Fibroblast of lung (primary cell): Measurements from ENCODE around the gene EMC8.

Experiments used
- CTCF ChIP-seq, 2 donors: IDR thresholded peaks in 1 of 2; conservative IDR thresholded peaks in 1 of 2; 1 replicate in 1 of 2; 2 replicates in 1 of 2; pipeline ENCODE4 v1.5.1; 2011 to 2012; ENCODE audit warnings: low read length in 2 of 2, control low read depth in 1 of 2, inconsistent platforms in 1 of 2, low read depth in 1 of 2, mild to moderate bottlenecking in 1 of 2
- EZH2 ChIP-seq: IDR thresholded peaks from 2 replicates; pipeline ENCODE4 v1.5.1; 2012; ENCODE audit warnings: low read length, control low read depth, mild to moderate bottlenecking; ENCODE audit errors: missing control alignments

GRCh38 chr16:85793662-85794298 is 5.6 kb downstream of the EMC8 start:
- TF ChIP-seq CTCF (conservative IDR thresholded peaks at IDR 0.05 in 1 of 2, IDR thresholded peaks at IDR 0.05 in 1 of 2; ENCODE audit: low read depth in 1 of 2, low read length in 2 of 2) (no peak), EZH2 (no peak)
